Activated effector memory CD4-positive, alpha-beta T cell treated with Interleukin-2 at 50 U/mL for 16 hours (primary cell): ENCODE measurements around the gene SCAMP5.

Experiments used
- DNase-seq: peaks from one replicate; pipeline ENCODE4 v3.0.0-alpha.2; 2020

The SCAMP5 gene

GRCh38 chr15:75023872-75024636, 28.7 kb downstream of the SCAMP5 start:
- no peak for DNase-seq

GRCh38 chr15:75025107-75025506, 29.7 kb downstream of the SCAMP5 start:
- no peak for DNase-seq

GRCh38 chr15:75025548-75026260, 30.3 kb downstream of the SCAMP5 start:
- DNase-seq: no peak

GRCh38 chr15:75027551-75027950, 32.2 kb downstream of the SCAMP5 start:
- DNase-seq: no peak

- no peak for DNase-seq
Measured at GRCh38 chr15:75028991-75029377, 33.6 kb downstream of the SCAMP5 start.

- DNase-seq: peak; percentile 77
Measured at GRCh38 chr15:75029378-75030022, 34.1 kb downstream of the SCAMP5 start.

- no peak for DNase-seq
Measured at GRCh38 chr15:75030023-75030413, 34.7 kb downstream of the SCAMP5 start.

GRCh38 chr15:75030424-75030823, 35.1 kb downstream of the SCAMP5 start:
- no peak for DNase-seq

GRCh38 chr15:75031848-75032247, 36.5 kb downstream of the SCAMP5 start:
- DNase-seq: no peak

GRCh38 chr15:75032395-75032794, 37.0 kb downstream of the SCAMP5 start:
- no peak for DNase-seq

- no peak for DNase-seq
Measured at GRCh38 chr15:75033809-75034208, 38.4 kb downstream of the SCAMP5 start.

GRCh38 chr15:75034615-75035014, 39.3 kb downstream of the SCAMP5 start:
- DNase-seq: no peak

GRCh38 chr15:75036212-75036616, 40.9 kb downstream of the SCAMP5 start:
- DNase-seq: no peak

GRCh38 chr15:75037685-75038084, 42.3 kb downstream of the SCAMP5 start:
- no peak for DNase-seq

- DNase-seq: no peak
Measured at GRCh38 chr15:75038231-75038630, 42.9 kb downstream of the SCAMP5 start.

GRCh38 chr15:75042730-75043508, 47.6 kb downstream of the SCAMP5 start:
- DNase-seq: peak; percentile 57

GRCh38 chr15:75043509-75044257, 48.3 kb downstream of the SCAMP5 start:
- DNase-seq: no peak

- DNase-seq: no peak
Measured at GRCh38 chr15:75044258-75044878, 49.0 kb downstream of the SCAMP5 start.

- DNase-seq: no peak
Measured at GRCh38 chr15:75045332-75046015, 50.1 kb downstream of the SCAMP5 start.

- no peak for DNase-seq
Measured at GRCh38 chr15:75048394-75048793, 53.0 kb downstream of the SCAMP5 start.

- DNase-seq: no peak
Measured at GRCh38 chr15:75049392-75049791, 54.0 kb downstream of the SCAMP5 start.
